Inferior parietal cortex (tissue), 1 donor: ENCODE results near the gene BLID.

ENCODE experiments used
- DNase-seq: peaks from one replicate; pipeline ENCODE4 v3.0.0-alpha.2; 2016; ENCODE audit errors: extremely low spot score

BLID gene

DNA sequence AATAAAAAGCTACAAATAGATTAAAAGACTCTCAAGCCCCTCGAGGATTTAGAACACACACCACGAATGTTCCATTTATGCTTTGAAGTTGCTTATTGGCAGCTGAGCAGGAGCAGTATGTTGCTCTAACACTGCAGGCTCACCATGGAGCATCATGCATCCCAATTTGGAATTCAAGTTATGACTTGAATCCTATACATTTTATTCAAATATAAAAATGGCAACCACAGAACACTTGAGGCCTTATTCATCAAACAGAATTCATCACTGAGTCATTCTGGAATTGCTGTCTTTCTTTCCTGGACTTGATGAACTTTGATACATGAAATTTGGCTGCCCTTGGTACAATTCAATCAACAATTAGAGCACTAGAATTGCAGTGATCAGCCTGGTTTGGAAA, 24.5 kb upstream of the BLID start:
- DNase-seq, result no peak

DNA sequence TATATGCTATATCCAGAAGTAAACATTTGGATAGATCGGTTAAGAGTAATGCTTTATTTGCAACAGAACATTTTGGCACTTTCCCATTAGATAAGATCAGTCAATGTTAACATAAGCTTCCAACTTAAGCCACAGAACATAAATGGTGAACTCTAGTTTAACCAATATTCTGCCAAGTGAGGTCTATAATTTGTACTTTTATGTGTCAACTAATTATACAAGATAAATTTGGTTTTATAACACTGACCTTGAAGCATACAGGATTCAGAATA, 23.5 kb upstream of the BLID start:
- DNase-seq, result no peak

DNA sequence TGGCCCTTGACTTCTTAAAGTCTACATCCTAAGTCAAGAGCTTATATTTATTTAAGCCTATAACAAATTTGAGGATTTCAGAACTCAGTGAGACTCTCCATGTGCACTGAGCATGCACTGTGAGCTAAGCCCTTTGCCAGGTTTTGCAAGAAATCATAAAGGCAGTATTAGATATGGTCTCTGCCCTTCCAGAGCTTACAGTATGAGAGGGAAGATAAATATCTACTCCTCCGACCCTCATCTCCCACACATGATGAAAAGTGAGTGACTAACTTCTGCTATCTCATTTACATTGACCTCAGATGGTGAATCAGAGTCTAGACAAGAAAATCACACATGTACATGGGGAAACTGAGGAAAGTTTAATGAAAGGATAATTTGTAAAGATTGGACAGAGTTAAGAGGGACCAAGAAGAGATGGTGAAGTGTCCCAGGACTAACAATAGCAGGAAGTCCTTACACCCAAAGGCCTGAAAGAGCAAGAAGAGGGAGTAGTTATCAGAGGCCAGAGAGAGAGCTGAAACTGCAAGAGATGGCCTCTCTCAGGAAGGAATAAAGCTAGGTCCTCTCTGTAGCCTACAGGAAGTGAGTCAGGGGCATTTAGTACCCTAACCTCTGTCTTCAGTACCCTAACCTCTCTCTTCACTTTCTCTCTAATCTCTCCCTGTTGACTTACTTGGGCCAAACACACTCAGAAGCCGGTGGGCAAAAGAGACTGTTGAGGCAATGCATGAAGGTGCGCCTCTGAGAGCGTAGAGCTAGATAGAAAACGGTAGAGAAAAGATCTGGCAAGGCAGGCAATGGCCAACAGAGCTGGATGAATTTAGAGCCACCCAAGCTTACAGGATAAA, 23.0 kb upstream of the BLID start:
- no peak for DNase-seq

GRCh38 chr11:122137078-122137793, 21.2 kb upstream of the BLID start:
- DNase-seq, result no peak

DNA sequence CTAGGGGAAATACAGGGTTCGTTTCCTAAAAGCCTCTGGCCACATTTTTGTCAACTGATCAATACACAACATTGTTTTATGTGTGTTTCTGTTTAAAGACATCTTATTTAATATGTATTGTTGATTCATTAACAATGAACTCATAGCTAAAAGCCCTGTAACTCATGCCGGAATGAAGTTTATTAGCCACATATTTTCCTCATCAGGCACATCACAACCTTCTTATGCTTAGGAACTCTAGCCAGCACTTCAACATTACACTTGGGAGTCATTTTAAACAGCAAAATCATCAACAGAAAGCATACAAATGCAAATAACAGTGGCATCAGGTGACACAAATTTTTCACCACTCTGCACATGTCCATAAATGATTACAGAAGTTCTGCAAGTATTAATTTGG, 15.1 kb upstream of the BLID start:
- DNase-seq, result no peak

GRCh38 chr11:122128146-122128545, 12.1 kb upstream of the BLID start:
- no peak for DNase-seq

DNA sequence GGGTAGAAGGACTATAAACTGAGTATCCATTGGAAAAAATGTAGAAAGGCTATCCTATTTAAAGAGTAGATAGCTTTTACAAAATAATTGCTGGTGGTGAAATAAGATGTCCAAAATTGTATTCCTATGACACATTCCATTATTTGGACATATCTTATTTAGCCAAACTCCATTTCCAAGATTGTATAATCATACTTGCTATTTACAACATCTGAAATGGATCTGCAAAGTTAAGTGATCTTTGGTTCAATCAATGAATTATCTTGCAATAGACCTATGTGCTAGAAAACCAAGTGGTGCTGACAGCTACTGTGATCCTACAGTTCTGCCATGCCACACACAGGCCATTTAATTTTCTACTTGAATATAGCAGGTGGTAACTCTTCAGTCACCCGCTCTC, 11.0 kb upstream of the BLID start:
- no peak for DNase-seq

- no peak for DNase-seq
Observed at GRCh38 chr11:122126024-122126688, 10.1 kb upstream of the BLID start.

- no peak for DNase-seq
Observed at GRCh38 chr11:122123263-122123929, 7.4 kb upstream of the BLID start.

- DNase-seq, result no peak
Observed at GRCh38 chr11:122122179-122122578, 6.2 kb upstream of the BLID start.

DNA sequence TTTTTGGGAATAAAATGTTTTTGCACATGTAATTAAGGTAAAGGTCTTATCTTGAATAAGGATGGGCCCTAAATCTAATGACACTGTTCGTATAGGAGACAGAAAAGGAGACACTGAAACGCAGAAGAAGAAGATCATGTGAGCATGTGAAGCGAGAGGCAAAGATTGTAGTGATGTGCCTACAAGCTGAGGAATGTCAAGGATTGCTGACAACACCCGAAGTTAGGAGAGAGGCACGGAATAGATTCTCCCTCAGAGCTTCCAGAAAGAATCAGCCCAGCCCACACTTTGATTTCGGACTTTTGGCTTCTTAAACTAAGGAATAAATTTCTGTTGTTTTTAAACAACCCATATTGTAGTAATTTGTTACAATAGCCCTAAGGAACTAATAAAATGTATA, 4.1 kb upstream of the BLID start:
- no peak for DNase-seq

DNA sequence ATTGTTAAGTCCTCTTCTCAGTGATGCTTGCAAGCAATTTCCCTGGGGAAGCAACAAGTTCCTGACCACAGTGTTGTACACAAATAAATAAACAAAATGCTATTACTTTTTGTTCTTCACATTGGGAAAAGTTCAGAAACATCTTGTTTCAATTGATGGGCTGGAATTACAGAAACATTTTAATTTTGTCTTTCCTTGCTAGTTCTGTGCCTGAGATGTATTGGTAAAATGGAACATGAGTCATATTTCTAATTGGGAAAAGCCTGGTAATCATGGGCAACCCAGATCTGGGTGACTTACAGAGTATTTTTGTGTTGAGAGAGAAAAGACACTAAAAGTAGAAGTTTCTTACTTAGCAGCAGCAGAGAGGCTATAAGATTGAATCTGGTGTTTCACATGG, 576 bp upstream of the BLID start:
- DNase-seq, result no peak

GRCh38 chr11:122114976-122115375, 1.0 kb downstream of the BLID start:
- no peak for DNase-seq

DNA sequence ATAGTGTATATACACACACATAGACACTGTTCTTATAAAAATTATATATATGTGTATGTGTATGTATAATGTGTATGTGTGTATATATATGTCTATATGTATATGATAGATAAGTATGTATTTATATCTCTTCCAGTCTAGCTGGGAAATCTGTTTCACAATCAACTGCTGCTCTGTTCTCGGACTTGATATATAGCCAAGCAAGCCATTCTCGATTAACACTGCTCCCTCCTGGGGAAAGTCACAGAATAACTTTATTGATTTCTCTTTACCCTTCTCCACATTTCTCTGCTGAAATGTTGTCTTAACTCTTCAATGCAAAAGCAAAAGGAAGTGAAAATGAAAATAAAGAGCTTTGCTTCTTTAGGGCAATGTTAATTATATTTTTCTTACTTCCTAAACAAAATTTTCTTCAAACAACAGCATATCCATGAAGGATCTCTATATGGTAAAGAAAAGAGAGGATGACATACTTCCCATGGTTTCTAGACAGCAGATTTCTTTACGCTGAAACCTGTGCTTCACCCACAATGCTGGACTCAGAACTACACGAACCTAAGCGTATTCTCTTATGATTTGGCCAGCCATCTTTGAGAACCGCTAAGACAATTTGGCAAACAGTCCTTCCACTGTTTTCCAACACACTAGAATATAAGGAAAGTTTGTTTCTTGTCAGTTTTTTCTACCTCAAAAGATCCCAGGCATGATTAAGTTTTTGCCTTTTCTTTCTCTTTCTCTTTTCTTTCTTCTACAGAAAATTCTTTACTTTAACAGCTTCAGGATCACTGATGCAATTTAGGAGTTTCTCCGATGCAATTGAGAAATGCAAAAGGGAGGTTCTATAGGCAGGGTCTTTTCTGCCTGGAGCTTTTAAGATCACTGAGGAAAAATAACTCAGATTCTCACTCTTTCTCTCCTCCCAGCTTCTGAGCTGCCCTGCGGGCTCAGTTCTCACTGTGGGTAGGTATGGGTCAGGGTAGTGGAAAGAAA, 1.9 kb downstream of the BLID start:
- DNase-seq, result no peak

- no peak for DNase-seq
Observed at GRCh38 chr11:122112470-122113365, 3.3 kb downstream of the BLID start.

DNA sequence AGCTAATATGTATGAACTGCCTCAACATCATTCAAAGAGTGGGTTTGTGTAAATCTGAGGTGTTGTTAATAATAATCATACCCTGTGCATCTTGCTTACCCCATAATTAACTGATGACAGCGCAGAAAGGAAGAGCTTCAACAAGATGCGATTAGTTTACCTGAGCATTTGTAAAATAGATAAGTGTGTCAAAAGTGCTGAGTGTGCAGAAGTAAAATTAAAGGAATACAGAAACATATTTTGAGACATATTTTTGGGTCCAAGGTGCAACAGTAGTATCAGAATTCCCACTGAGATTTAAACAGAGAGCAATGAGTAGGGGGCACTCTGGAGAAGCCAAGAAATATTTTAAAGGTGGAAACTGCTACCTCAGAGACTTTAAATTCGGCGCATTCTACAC, 6.1 kb downstream of the BLID start:
- no peak for DNase-seq

GRCh38 chr11:122108828-122109227, 7.2 kb downstream of the BLID start:
- no peak for DNase-seq

GRCh38 chr11:122108192-122108799, 7.7 kb downstream of the BLID start:
- DNase-seq, result no peak

- DNase-seq, result no peak
Observed at GRCh38 chr11:122107566-122107965, 8.4 kb downstream of the BLID start.

GRCh38 chr11:122107045-122107444, 9.0 kb downstream of the BLID start:
- no peak for DNase-seq
